B cell (primary cell): ENCODE data around the gene TMEM87B. TPM values are rescaled to one million over a fixed set of nuclear protein-coding genes. Genes with fewer than 3 reads are reported as not detected.

Source experiments
- ATAC-seq: fragments of 200-7000 bp; cut with Tn5 transposase; one replicate; pipeline ENCODE4 v1.10.0; 2021; ENCODE audit warnings: low read depth, mild to moderate bottlenecking, moderate number of reproducible peaks, moderate library complexity
- CTCF ChIA-PET: fragments of 350-600 bp; sonication (Branson Sonifier 250); formaldehyde crosslinking; loops from one replicate; lab custom pipeline; 2021; ENCODE audit warnings: antibody characterized with exemption, inconsistent platforms; lab: Charles Lee
- POLR2A ChIA-PET: fragments of 350-600 bp; sonication (Branson Sonifier 250); formaldehyde crosslinking; loops from one replicate; lab custom pipeline; 2021; ENCODE audit warnings: antibody characterized with exemption; lab: Charles Lee
- DNase-seq: peaks from one replicate; pipeline ENCODE4 v3.0.0; 2013
- H2AFZ ChIP-seq: 2 replicates; pipeline ENCODE4 v1.6.1; 2012; ENCODE audit warnings: mild to moderate bottlenecking, low read depth, low read length; ENCODE audit not compliant: insufficient read depth, poor library complexity, severe bottlenecking
- H3K27ac ChIP-seq, 2 donors: 1 replicate in 1 of 2; 2 replicates in 1 of 2; pipeline ENCODE4 v1.5.1; 2012 to 2013; ENCODE audit warnings: low read length in 2 of 2, mild to moderate bottlenecking in 2 of 2, moderate library complexity in 1 of 2
- H3K27me3 ChIP-seq, 4 experiments: fragments of 200-600 bp in 1 of 4; sonication (generic) in 1 of 4; replicated peaks in 1 of 4; 1 replicate in 2 of 4; 2 replicates in 2 of 4; pipeline versions ENCODE4 v1.6.1 to v1.7.0; 2013 to 2016; ENCODE audit warnings: low read length in 3 of 4, mild to moderate bottlenecking in 2 of 4, mixed read lengths in 1 of 4, moderate library complexity in 1 of 4; ENCODE audit not compliant: insufficient read depth in 4 of 4, control insufficient read depth in 3 of 4; ENCODE audit errors: control extremely low read depth in 1 of 4
- H3K36me3 ChIP-seq, 2 experiments: replicated peaks in 1 of 2; 1 replicate in 1 of 2; 2 replicates in 1 of 2; pipeline versions ENCODE4 v1.6.1 to v1.7.1; 2013; ENCODE audit warnings: low read length in 1 of 2; ENCODE audit not compliant: insufficient read depth in 2 of 2, control insufficient read depth in 1 of 2; ENCODE audit errors: control extremely low read depth in 1 of 2, extremely low read depth in 1 of 2
- H3K4me1 ChIP-seq, 2 donors: fragments of 200-600 bp in 1 of 2; sonication (generic) in 1 of 2; 1 replicate in 1 of 2; 2 replicates in 1 of 2; pipeline versions ENCODE4 v1.5.1 to v1.6.1; 2013 to 2017; ENCODE audit warnings: low read length in 2 of 2; ENCODE audit not compliant: control insufficient read depth in 2 of 2, insufficient read depth in 2 of 2
- H3K4me2 ChIP-seq: replicated peaks from 2 replicates; pipeline ENCODE3; 2012; ENCODE audit warnings: mild to moderate bottlenecking, low read depth, low read length; ENCODE audit not compliant: poor library complexity, severe bottlenecking
- H3K4me3 ChIP-seq, 5 experiments: fragments of 200-600 bp in 1 of 5; sonication (generic) in 1 of 5; 1 replicate in 3 of 5; 2 replicates in 2 of 5; pipeline versions ENCODE4 v1.5.1 to v1.7.0; 2011 to 2016; ENCODE audit warnings: low read length in 4 of 5, mild to moderate bottlenecking in 4 of 5, low read depth in 2 of 5, control low read depth in 1 of 5, moderate library complexity in 1 of 5; ENCODE audit not compliant: insufficient read depth in 1 of 5; ENCODE audit errors: control extremely low read depth in 1 of 5, extremely low read depth in 1 of 5
- H3K79me2 ChIP-seq: fragments of 200-600 bp; sonication (generic); one replicate; pipeline ENCODE4 v1.6.0; 2016; ENCODE audit warnings: low read length; ENCODE audit not compliant: control insufficient read depth, insufficient read depth
- H3K9ac ChIP-seq: fragments of 200-600 bp; sonication (generic); 2 replicates; pipeline ENCODE4 v1.6.1; 2017; ENCODE audit warnings: mild to moderate bottlenecking, low read length, moderate library complexity
- H3K9me3 ChIP-seq, 3 donors: one replicate each; pipeline versions ENCODE4 v1.6.1 to v1.7.1; 2013; ENCODE audit warnings: low read length in 2 of 3; ENCODE audit not compliant: control insufficient read depth in 2 of 3, insufficient read depth in 1 of 3; ENCODE audit errors: control extremely low read depth in 1 of 3
- H4K20me1 ChIP-seq: 2 replicates; pipeline ENCODE4 v1.6.0; 2012; ENCODE audit warnings: mild to moderate bottlenecking, low read length; ENCODE audit not compliant: insufficient read depth, control insufficient read depth, poor library complexity, severe bottlenecking
- H3K27ac Mint-ChIP-seq: one replicate; pipeline ENCODE4 v1.8.0; 2021; ENCODE audit warnings: mixed read lengths
- H3K27me3 Mint-ChIP-seq: one replicate; pipeline ENCODE4 v1.8.0; 2021; ENCODE audit warnings: mixed read lengths
- H3K4me1 Mint-ChIP-seq: one replicate; pipeline ENCODE4 v1.8.0; 2021; ENCODE audit warnings: mixed read lengths
- H3K4me3 Mint-ChIP-seq: one replicate; pipeline ENCODE4 v1.8.0; 2021; ENCODE audit warnings: mixed read lengths
- H3K9me3 Mint-ChIP-seq: one replicate; pipeline ENCODE4 v1.8.0; 2022; ENCODE audit warnings: mixed read lengths; ENCODE audit not compliant: insufficient read depth
- EZH2 ChIP-seq: IDR thresholded peaks from 2 replicates; pipeline ENCODE4 v1.6.1; 2012; ENCODE audit warnings: borderline replicate concordance, low read depth, mild to moderate bottlenecking, moderate library complexity, low read length; ENCODE audit not compliant: insufficient read depth, poor library complexity, severe bottlenecking
- WGBS: methylation state at CpG from one replicate; pipeline ENCODE4 v1.1.5; 2013; ENCODE audit warnings: missing lambda C conversion rate; ENCODE audit not compliant: insufficient coverage; 5-methylcytosine and 5-hydroxymethylcytosine counted together
- intact Hi-C: fragments of 100-400 bp; cut with micrococcal nuclease; formaldehyde crosslinking; loops from one replicate; pipeline ENCODE4 v1.10.0; 2022
- polyA plus RNA-seq: library from polyadenylated mRNA; depleted of rRNA; stranded (reverse); fragments of >200 nt; gene quantifications from 2 replicates; pipeline ENCODE4 v1.2.3, GENCODE V29; 2012
- total RNA-seq, 2 donors: library from RNA; stranded (reverse); fragments of 120-200 nt in 1 of 2; gene quantifications; 1 replicate in 1 of 2; 2 replicates in 1 of 2; pipeline versions ENCODE4 v1.2.3 to v1.2.4, GENCODE V29; 2013 to 2022
- TF ChIP-seq, protein P1 (sequence below): fragments of 200-600 bp; IDR thresholded peaks from one replicate; pipeline ENCODE4 v1.8.0; 2022; ENCODE audit warnings: antibody characterized with exemption, mild to moderate bottlenecking

The TMEM87B gene
- total and polyA plus RNA-seq, 2 donors (not counting 1 experiment from before 2014, with no cell fraction given), result 9.4 to 21.0 TPM

GRCh38 chr2:112046231-112046630 is 8.8 kb upstream of the TMEM87B start:
- no peaks in the 10 kb centered on the region for H3K36me3 ChIP-seq
- POLR2A ChIA-PET, result no interaction called here
- intact Hi-C loops, result no loop called here
- Mint-ChIP-seq H3K27me3 (peaks cover 9% of the 10 kb centered on the region), H3K27ac (no peak overlapping the region), H3K4me3 (no peak overlapping the region), H3K9me3 (peaks cover 3% of the 10 kb centered on the region), H3K4me1 (no peaks in the 10 kb centered on the region)
- peaks cover 0 to 3% (median 0%) of the 10 kb centered on the region in 4 experiments for H3K27me3 ChIP-seq
- H3K79me2 ChIP-seq, result no peaks in the 10 kb centered on the region
- CTCF ChIA-PET, result interaction anchor here (0.7 to 8.8 kb wide), 5 partner anchors 44 to 202 kb away, joined by 3 to 83 read pairs (median 3); no protein-coding TSS in a partner anchor
- H3K4me3 ChIP-seq, result no peak overlapping the region
- H4K20me1 ChIP-seq, result no peaks in the 10 kb centered on the region
- ATAC-seq (no peak), DNase-seq (no peak)
- no peak overlapping the region for H3K9ac ChIP-seq
- no peak for TF ChIP-seq EZH2
- TF ChIP-seq, protein P1, sequence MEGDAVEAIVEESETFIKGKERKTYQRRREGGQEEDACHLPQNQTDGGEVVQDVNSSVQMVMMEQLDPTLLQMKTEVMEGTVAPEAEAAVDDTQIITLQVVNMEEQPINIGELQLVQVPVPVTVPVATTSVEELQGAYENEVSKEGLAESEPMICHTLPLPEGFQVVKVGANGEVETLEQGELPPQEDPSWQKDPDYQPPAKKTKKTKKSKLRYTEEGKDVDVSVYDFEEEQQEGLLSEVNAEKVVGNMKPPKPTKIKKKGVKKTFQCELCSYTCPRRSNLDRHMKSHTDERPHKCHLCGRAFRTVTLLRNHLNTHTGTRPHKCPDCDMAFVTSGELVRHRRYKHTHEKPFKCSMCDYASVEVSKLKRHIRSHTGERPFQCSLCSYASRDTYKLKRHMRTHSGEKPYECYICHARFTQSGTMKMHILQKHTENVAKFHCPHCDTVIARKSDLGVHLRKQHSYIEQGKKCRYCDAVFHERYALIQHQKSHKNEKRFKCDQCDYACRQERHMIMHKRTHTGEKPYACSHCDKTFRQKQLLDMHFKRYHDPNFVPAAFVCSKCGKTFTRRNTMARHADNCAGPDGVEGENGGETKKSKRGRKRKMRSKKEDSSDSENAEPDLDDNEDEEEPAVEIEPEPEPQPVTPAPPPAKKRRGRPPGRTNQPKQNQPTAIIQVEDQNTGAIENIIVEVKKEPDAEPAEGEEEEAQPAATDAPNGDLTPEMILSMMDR, result no peak
- no peaks in the 10 kb centered on the region for H3K4me1 ChIP-seq
- no peak overlapping the region for H3K4me2 ChIP-seq
- no peak overlapping the region for H2AFZ ChIP-seq
- H3K27ac ChIP-seq, result no peak overlapping the region
- H3K9me3 ChIP-seq, result peaks cover 0 to 9% (median 1%) of the 10 kb centered on the region in 3 donors

GRCh38 chr2:112047537-112048235 is 7.4 kb upstream of the TMEM87B start:
- ATAC-seq (no peak), DNase-seq (no peak)
- ChIA-PET POLR2A (no interaction called here), CTCF (interaction anchor here (0.6 to 8.8 kb wide), 8 partner anchors 42 to 911 kb away, joined by 3 to 83 read pairs (median 3); no protein-coding TSS in a partner anchor)
- Histone ChIP-seq H2AFZ (no peak overlapping the region), H3K79me2 (no peaks in the 10 kb centered on the region), H3K36me3 (no peaks in the 10 kb centered on the region), H3K9me3 (peaks cover 0 to 9% (median 1%) of the 10 kb centered on the region in 3 donors), H3K4me2 (no peak overlapping the region), H3K27me3 (peaks cover 0 to 3% (median 0%) of the 10 kb centered on the region in 4 experiments), H3K9ac (no peak overlapping the region), H3K27ac (no peak overlapping the region), H3K4me1 (no peaks in the 10 kb centered on the region), H3K4me3 (no peak overlapping the region), H4K20me1 (no peaks in the 10 kb centered on the region)
- no peaks in the 10 kb centered on the region for H3K4me1 Mint-ChIP-seq
- WGBS, result no CpG with 5 or more reads among the region's 7 CpGs
- TF ChIP-seq EZH2, result no peak
- TF ChIP-seq, protein P1, result no peak
- intact Hi-C loops, result loop anchor here (1.0 to 2.0 kb wide), 2 partner anchors 160 to 535 kb away; no protein-coding TSS in a partner anchor
- H3K9me3 Mint-ChIP-seq, result peaks cover 3% of the 10 kb centered on the region
- H3K4me3 Mint-ChIP-seq, result no peak overlapping the region
- H3K27ac Mint-ChIP-seq, result no peak overlapping the region
- H3K27me3 Mint-ChIP-seq, result peaks cover 9% of the 10 kb centered on the region
